A673 (cell line): ENCODE results near the gene RNF111. TPM values are rescaled to one million over a fixed set of nuclear protein-coding genes. Genes with fewer than 3 reads are reported as not detected.

Source experiments
- BruUV-seq: library from RNA; stranded (reverse); fragments of 400-500 nt; replicated peaks from 2 replicates; lab custom pipeline; 2021; lab: Mats Ljungman, UMichigan
- CTCF ChIA-PET: fragments of 300-600 bp; sonication (Branson Sonifier 250); formaldehyde crosslinking; loops from one replicate; lab custom pipeline; 2022; ENCODE audit warnings: antibody characterized with exemption; lab: Charles Lee
- POLR2A ChIA-PET: fragments of 300-600 bp; sonication (Branson Sonifier 250); formaldehyde crosslinking; loops from one replicate; lab custom pipeline; 2022; ENCODE audit warnings: antibody characterized with exemption; ENCODE audit not compliant: low non-redundant PET; lab: Charles Lee
- DNase-seq: peaks from one replicate; pipeline ENCODE4 v3.0.0-alpha.2; 2015; ENCODE audit warnings: low spot score
- H3K27ac ChIP-seq: fragments of 200-600 bp; sonication (generic); 2 replicates; pipeline ENCODE4 v1.5.1; 2016; ENCODE audit warnings: mixed run types, low read depth, mild to moderate bottlenecking, mixed read lengths, antibody characterized with exemption, low read length; ENCODE audit not compliant: poor library complexity, severe bottlenecking
- H3K27me3 ChIP-seq: fragments of 200-600 bp; sonication (generic); replicated peaks from 2 replicates; pipeline ENCODE4 v1.6.1; 2017; ENCODE audit warnings: mixed run types, low read depth, mild to moderate bottlenecking, mixed read lengths, antibody characterized with exemption, low read length; ENCODE audit not compliant: insufficient read depth, poor library complexity
- H3K36me3 ChIP-seq: fragments of 200-600 bp; sonication (generic); 2 replicates; pipeline ENCODE4 v1.6.1; 2016; ENCODE audit warnings: mixed run types, mild to moderate bottlenecking, mixed read lengths, antibody characterized with exemption, low read length; ENCODE audit not compliant: insufficient read depth, poor library complexity, severe bottlenecking
- H3K4me1 ChIP-seq: fragments of 200-600 bp; sonication (generic); 2 replicates; pipeline ENCODE4 v1.6.1; 2017; ENCODE audit warnings: mixed run types, mild to moderate bottlenecking, mixed read lengths, antibody characterized with exemption, low read length; ENCODE audit not compliant: insufficient read depth, poor library complexity, severe bottlenecking
- H3K4me3 ChIP-seq: fragments of 200-600 bp; sonication (generic); 2 replicates; pipeline ENCODE4 v1.5.1; 2016; ENCODE audit warnings: low read depth, mixed run types, mild to moderate bottlenecking, mixed read lengths, low read length; ENCODE audit not compliant: poor library complexity, severe bottlenecking
- H3K9me3 ChIP-seq: fragments of 200-600 bp; sonication (generic); 2 replicates; pipeline ENCODE4 v1.6.1; 2016; ENCODE audit warnings: mixed run types, low read depth, mild to moderate bottlenecking, mixed read lengths, antibody characterized with exemption, low read length; ENCODE audit not compliant: poor library complexity, severe bottlenecking
- EZH2 ChIP-seq: fragments of 200-600 bp; sonication (generic); IDR thresholded peaks from 2 replicates; pipeline ENCODE4 v1.6.1; 2017; ENCODE audit warnings: borderline replicate concordance, low read depth, mild to moderate bottlenecking, mixed read lengths, antibody characterized with exemption, low read length; ENCODE audit not compliant: poor library complexity, severe bottlenecking
- intact Hi-C: fragments of 100-400 bp; cut with micrococcal nuclease; formaldehyde crosslinking; loops from one replicate; pipeline ENCODE4 v1.10.0; 2022; ENCODE audit not compliant: unreplicated experiment
- total RNA-seq: library from RNA; stranded (reverse); gene quantifications from 2 replicates; pipeline ENCODE4 v1.2.3, GENCODE V29; 2021
- TF ChIP-seq, protein P1 (sequence below): fragments of 300-800, 200-600 bp; sonication (generic); conservative IDR thresholded peaks from 2 replicates; pipeline ENCODE4 v1.5.1; 2017; ENCODE audit warnings: low read depth, mild to moderate bottlenecking, antibody characterized with exemption, low read length, moderate library complexity, mixed read lengths

Gene RNF111
- total RNA-seq, 1 experiment from 2014 or later = 34.4 TPM

DNA sequence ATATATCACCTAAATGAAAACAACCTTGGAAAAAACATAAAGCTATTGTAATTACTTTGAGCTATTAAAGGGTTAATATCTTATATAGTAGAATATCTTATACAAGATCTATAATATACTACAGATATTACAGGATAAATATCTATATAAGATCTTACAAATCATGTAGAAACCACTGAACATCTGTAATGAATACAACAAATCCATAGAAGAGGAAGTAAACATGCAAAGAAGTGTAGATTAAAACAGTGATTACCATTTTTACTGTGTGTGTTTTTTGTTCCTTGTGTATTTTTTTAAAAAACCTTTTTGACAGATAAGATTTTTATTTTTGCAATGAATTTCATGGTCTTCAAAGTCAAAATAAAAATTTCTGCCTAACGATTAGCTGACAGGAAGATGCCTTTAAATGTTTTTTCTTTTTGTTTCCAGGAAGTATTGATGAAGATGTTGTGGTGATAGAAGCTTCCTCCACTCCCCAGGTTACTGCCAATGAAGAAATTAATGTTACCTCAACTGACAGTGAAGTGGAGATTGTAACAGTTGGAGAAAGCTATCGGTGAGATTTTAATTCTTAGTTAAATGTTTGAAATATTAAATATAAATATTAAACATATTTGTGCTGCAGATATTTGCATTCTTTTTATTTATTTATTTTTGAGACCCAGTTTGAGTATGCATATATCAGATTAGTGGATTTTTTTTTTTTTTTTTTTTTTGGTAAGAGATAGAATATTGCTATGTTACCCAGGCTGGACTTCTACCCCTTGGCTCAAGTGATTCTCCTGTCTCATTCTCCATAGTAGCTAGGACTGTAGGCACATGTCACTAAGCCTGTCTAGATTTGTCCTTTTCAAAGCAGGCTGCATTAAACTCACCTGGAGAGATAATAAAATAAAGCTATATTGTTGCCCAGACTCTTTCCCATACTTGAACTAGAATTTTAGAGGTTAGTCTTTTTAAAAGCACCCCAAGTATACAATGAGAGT is 64.7 kb downstream of the RNF111 start:
- ChIA-PET POLR2A (no interaction called here), CTCF (interaction anchor here (0.7 kb wide), 1 partner anchor 63 kb away, joined by 4 read pairs; no protein-coding TSS in a partner anchor)
- no peak for TF ChIP-seq EZH2
- TF ChIP-seq, protein P1, sequence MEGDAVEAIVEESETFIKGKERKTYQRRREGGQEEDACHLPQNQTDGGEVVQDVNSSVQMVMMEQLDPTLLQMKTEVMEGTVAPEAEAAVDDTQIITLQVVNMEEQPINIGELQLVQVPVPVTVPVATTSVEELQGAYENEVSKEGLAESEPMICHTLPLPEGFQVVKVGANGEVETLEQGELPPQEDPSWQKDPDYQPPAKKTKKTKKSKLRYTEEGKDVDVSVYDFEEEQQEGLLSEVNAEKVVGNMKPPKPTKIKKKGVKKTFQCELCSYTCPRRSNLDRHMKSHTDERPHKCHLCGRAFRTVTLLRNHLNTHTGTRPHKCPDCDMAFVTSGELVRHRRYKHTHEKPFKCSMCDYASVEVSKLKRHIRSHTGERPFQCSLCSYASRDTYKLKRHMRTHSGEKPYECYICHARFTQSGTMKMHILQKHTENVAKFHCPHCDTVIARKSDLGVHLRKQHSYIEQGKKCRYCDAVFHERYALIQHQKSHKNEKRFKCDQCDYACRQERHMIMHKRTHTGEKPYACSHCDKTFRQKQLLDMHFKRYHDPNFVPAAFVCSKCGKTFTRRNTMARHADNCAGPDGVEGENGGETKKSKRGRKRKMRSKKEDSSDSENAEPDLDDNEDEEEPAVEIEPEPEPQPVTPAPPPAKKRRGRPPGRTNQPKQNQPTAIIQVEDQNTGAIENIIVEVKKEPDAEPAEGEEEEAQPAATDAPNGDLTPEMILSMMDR = no peak
- H3K4me1 ChIP-seq = no peaks in the 10 kb centered on the region
- intact Hi-C loops = no loop called here
- peaks cover 6% of the 10 kb centered on the region for H3K36me3 ChIP-seq
- BruUV-seq = no TSS peak
- no peak for DNase-seq
- no peak overlapping the region for H3K27ac ChIP-seq
- no peaks in the 10 kb centered on the region for H3K27me3 ChIP-seq
- H3K4me3 ChIP-seq = no peak overlapping the region
- no peaks in the 10 kb centered on the region for H3K9me3 ChIP-seq

DNA sequence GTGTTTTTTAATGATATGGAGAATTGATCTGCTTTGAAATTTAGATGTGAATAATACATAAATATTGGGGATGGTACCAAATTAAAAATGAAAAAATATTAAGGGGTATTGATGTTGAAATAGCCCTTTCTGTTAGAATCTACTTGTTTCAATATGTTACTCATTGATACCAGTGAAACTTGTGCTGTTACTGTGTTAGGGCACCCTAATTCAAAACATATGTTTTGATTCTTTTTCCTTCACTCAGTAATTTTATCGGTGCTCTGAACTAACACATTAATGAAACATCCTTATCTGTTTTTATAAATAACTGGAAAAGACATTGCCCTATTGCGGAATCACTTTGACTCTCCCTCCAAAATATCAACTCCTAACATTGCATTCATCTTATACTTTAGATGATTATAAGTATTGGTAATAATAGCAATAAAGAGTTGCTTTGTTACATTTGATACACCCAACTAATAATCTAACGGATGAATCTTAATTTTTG is 65.5 kb downstream of the RNF111 start:
- TSS peak; percentile 13 for BruUV-seq
- intact Hi-C loops = no loop called here
- no peaks in the 10 kb centered on the region for H3K4me1 ChIP-seq

DNA sequence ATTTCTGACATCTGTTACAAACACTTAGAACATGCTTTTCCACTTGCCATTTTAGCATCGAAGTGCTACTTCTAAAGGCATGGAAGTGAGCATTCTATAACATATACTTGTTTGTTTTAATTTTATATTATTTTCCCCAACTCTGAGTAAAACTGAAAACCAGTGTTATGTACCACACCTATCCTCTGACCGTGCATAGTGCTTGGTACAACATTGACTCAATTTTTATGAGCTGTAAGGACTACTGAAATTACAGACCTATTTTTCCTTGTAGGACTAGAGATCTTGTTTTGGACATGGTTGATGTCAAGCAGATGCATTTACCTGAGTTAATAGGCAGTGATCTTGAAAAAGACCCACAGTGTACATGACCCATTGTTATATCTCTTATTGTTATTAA is 66.0 kb downstream of the RNF111 start:
- H3K36me3 ChIP-seq = peaks cover 10% of the 10 kb centered on the region
- no peaks in the 10 kb centered on the region for H3K27me3 ChIP-seq
- TF ChIP-seq, protein P1 = no peak
- H3K9me3 ChIP-seq = no peaks in the 10 kb centered on the region
- H3K27ac ChIP-seq = no peak overlapping the region
- no TSS peak for BruUV-seq
- ChIA-PET CTCF (no interaction called here), POLR2A (no interaction called here)
- intact Hi-C loops = no loop called here
- no peaks in the 10 kb centered on the region for H3K4me1 ChIP-seq
- no peak for DNase-seq
- no peak overlapping the region for H3K4me3 ChIP-seq

More for the DNA sequence above, 65.5 kb downstream of the RNF111 start:
- CTCF ChIA-PET = no interaction called here
- peaks cover 6% of the 10 kb centered on the region for H3K36me3 ChIP-seq
- TF ChIP-seq EZH2 = no peak
- TF ChIP-seq, protein P1 = no peak
- H3K9me3 ChIP-seq = no peaks in the 10 kb centered on the region
- H3K27ac ChIP-seq = no peak overlapping the region
- H3K27me3 ChIP-seq = no peaks in the 10 kb centered on the region
- POLR2A ChIA-PET = no interaction called here
- H3K4me3 ChIP-seq = no peak overlapping the region
- DNase-seq = no peak
